HG03520 (cell line): ENCODE data around the gene POLR2F.

Experiments used
- ATAC-seq: cut with Tn5 transposase; IDR thresholded peaks from one replicate; pipeline ENCODE4 v1.9.1; 2021; ENCODE audit warnings: mild to moderate bottlenecking, moderate library complexity; ENCODE audit not compliant: unreplicated experiment

POLR2F gene

GRCh38 chr22:37979782-37980181 is 26.3 kb downstream of the POLR2F start:
- ATAC-seq: no peak

GRCh38 chr22:37981282-37982011 is 27.9 kb downstream of the POLR2F start:
- no peak for ATAC-seq

- ATAC-seq: no peak
These were observed 28.8 kb downstream of the POLR2F start for GRCh38 chr22:37982151-37982785.

GRCh38 chr22:37982938-37983859 is 29.7 kb downstream of the POLR2F start:
- ATAC-seq: no peak

- no peak for ATAC-seq
These were observed 30.6 kb downstream of the POLR2F start, which contains the start of gene SOX10 for GRCh38 chr22:37983860-37984791. Gene SOX10 (minus strand): TSS chr22:37984555. CDS start chr22:37983784, 771 bp downstream.

GRCh38 chr22:37985050-37985585 is 31.6 kb downstream of the POLR2F start:
- no peak for ATAC-seq

- no peak for ATAC-seq
These were observed 32.3 kb downstream of the POLR2F start for GRCh38 chr22:37985751-37986281.

GRCh38 chr22:37986371-37986770 is 32.9 kb downstream of the POLR2F start:
- ATAC-seq: no peak

- no peak for ATAC-seq
These were observed 35.9 kb downstream of the POLR2F start for GRCh38 chr22:37989146-37990045.

GRCh38 chr22:37990301-37990700 is 36.8 kb downstream of the POLR2F start:
- no peak for ATAC-seq

GRCh38 chr22:37990862-37991261 is 37.4 kb downstream of the POLR2F start:
- no peak for ATAC-seq

- no peak for ATAC-seq
These were observed 38.4 kb downstream of the POLR2F start for GRCh38 chr22:37991731-37992442.

- ATAC-seq: no peak
These were observed 40.5 kb downstream of the POLR2F start for GRCh38 chr22:37994049-37994448.

- ATAC-seq: no peak
These were observed 41.5 kb downstream of the POLR2F start for GRCh38 chr22:37994982-37995381.

- no peak for ATAC-seq
These were observed 42.0 kb downstream of the POLR2F start for GRCh38 chr22:37995460-37995859.

- ATAC-seq: no peak
These were observed 42.6 kb downstream of the POLR2F start for GRCh38 chr22:37996079-37996478.

- ATAC-seq: no peak
These were observed 43.2 kb downstream of the POLR2F start for GRCh38 chr22:37996515-37997246.
